Large intestine (tissue), 3 donors: Measurements from ENCODE around the gene STK24. TPM values are rescaled to one million over a fixed set of nuclear protein-coding genes. Genes with fewer than 3 reads are reported as not detected.

Source experiments
- DNase-seq, 2 donors: peaks; one replicate each; pipeline versions ENCODE4 v3.0.0 to v3.0.0-alpha.2; 2013
- H3K27ac ChIP-seq: one replicate; pipeline ENCODE4 v1.5.1; 2013; ENCODE audit warnings: low read length
- H3K27me3 ChIP-seq: 2 replicates; pipeline ENCODE4 v1.6.1; 2013; ENCODE audit warnings: low read length; ENCODE audit not compliant: control insufficient read depth, insufficient read depth
- H3K36me3 ChIP-seq: 2 replicates; pipeline ENCODE4 v1.6.1; 2013; ENCODE audit warnings: low read length; ENCODE audit not compliant: control insufficient read depth, insufficient read depth
- H3K4me1 ChIP-seq: one replicate; pipeline ENCODE4 v1.6.1; 2013; ENCODE audit warnings: low read length; ENCODE audit not compliant: control insufficient read depth, insufficient read depth
- H3K4me3 ChIP-seq: one replicate; pipeline ENCODE4 v1.5.1; 2013; ENCODE audit warnings: low read length
- H3K9me3 ChIP-seq: one replicate; pipeline ENCODE4 v1.6.1; 2013; ENCODE audit warnings: mild to moderate bottlenecking, low read depth, low read length, moderate library complexity; ENCODE audit not compliant: control insufficient read depth
- WGBS: methylation state at CpG from one replicate; pipeline ENCODE4 v1.1.5; 2013; ENCODE audit warnings: low lambda C conversion rate; ENCODE audit not compliant: insufficient coverage; 5-methylcytosine and 5-hydroxymethylcytosine counted together
- polyA plus RNA-seq: library from polyadenylated mRNA; unstranded; fragments of 120-200 nt; gene quantifications from one replicate; pipeline ENCODE4 v1.2.1, GENCODE V29; 2013

Gene STK24
- polyA plus RNA-seq, 1 donor, result 119 TPM

- H3K4me1 ChIP-seq, result peaks cover 31% of the 10 kb centered on the region
These were observed 70.6 kb downstream of the STK24 start for GRCh38 chr13:98506322-98506721.

GRCh38 chr13:98505217-98505616, 71.7 kb downstream of the STK24 start:
- H3K9me3 ChIP-seq, result no peaks in the 10 kb centered on the region
- H3K27ac ChIP-seq, result no peak overlapping the region
- H3K27me3 ChIP-seq, result no peaks in the 10 kb centered on the region
- H3K4me1 ChIP-seq, result peaks cover 31% of the 10 kb centered on the region
- no peak overlapping the region for H3K4me3 ChIP-seq
- DNase-seq, result no peak
- peaks cover 7% of the 10 kb centered on the region for H3K36me3 ChIP-seq
- no CpG with 5 or more reads among the region's 2 CpGs for WGBS

More at GRCh38 chr13:98506322-98506721, 70.6 kb downstream of the STK24 start:
- WGBS, result no CpG with 5 or more reads among the region's 12 CpGs
- H3K27ac ChIP-seq, result no peak overlapping the region
- H3K9me3 ChIP-seq, result no peaks in the 10 kb centered on the region
- H3K36me3 ChIP-seq, result peaks cover 7% of the 10 kb centered on the region
- H3K27me3 ChIP-seq, result no peaks in the 10 kb centered on the region
- H3K4me3 ChIP-seq, result no peak overlapping the region
- peak in 1 of 2 donors; percentile 60 for DNase-seq

- no peak for DNase-seq
- no peaks in the 10 kb centered on the region for H3K27me3 ChIP-seq
- H3K4me1 ChIP-seq, result peaks cover 24% of the 10 kb centered on the region
- no peak overlapping the region for H3K27ac ChIP-seq
- H3K9me3 ChIP-seq, result no peaks in the 10 kb centered on the region
- H3K36me3 ChIP-seq, result peaks cover 10% of the 10 kb centered on the region
- WGBS, result no CpG with 5 or more reads among the region's 12 CpGs
- no peak overlapping the region for H3K4me3 ChIP-seq
These were observed 72.4 kb downstream of the STK24 start for GRCh38 chr13:98504371-98504963.

GRCh38 chr13:98504029-98504351, 72.9 kb downstream of the STK24 start:
- H3K4me3 ChIP-seq, result no peak overlapping the region
- H3K27me3 ChIP-seq, result no peaks in the 10 kb centered on the region
- DNase-seq, result no peak
- no peak overlapping the region for H3K27ac ChIP-seq
- H3K36me3 ChIP-seq, result peaks cover 15% of the 10 kb centered on the region
- peaks cover 24% of the 10 kb centered on the region for H3K4me1 ChIP-seq
- no peaks in the 10 kb centered on the region for H3K9me3 ChIP-seq
- no CpG with 5 or more reads among the region's 1 CpG for WGBS

- no peak for DNase-seq
- 100% methylated on average over 1 of the region's 10 CpGs for WGBS
- Histone ChIP-seq H3K4me1 (peaks cover 24% of the 10 kb centered on the region), H3K36me3 (peaks cover 20% of the 10 kb centered on the region), H3K27ac (no peak overlapping the region), H3K4me3 (no peak overlapping the region), H3K9me3 (no peaks in the 10 kb centered on the region), H3K27me3 (no peaks in the 10 kb centered on the region)
These were observed 73.5 kb downstream of the STK24 start for GRCh38 chr13:98503175-98504028.

GRCh38 chr13:98500963-98501421, 75.9 kb downstream of the STK24 start:
- DNase-seq, result no peak
- Histone ChIP-seq H3K9me3 (no peaks in the 10 kb centered on the region), H3K4me1 (peaks cover 13% of the 10 kb centered on the region), H3K4me3 (no peak overlapping the region), H3K27me3 (no peaks in the 10 kb centered on the region), H3K36me3 (peaks cover 26% of the 10 kb centered on the region), H3K27ac (no peak overlapping the region)
- no CpG with 5 or more reads among the region's 10 CpGs for WGBS

- Histone ChIP-seq H3K36me3 (peaks cover 22% of the 10 kb centered on the region), H3K27me3 (no peaks in the 10 kb centered on the region), H3K4me1 (peaks cover 20% of the 10 kb centered on the region), H3K4me3 (no peak overlapping the region), H3K27ac (no peak overlapping the region), H3K9me3 (no peaks in the 10 kb centered on the region)
- DNase-seq, result no peak
- no CpG with 5 or more reads among the region's 8 CpGs for whole genome bisulfite sequencing
These were observed 79.9 kb downstream of the STK24 start for GRCh38 chr13:98496966-98497365.

- H3K4me1 ChIP-seq, result peaks cover 20% of the 10 kb centered on the region
- no peaks in the 10 kb centered on the region for H3K27me3 ChIP-seq
- H3K9me3 ChIP-seq, result no peaks in the 10 kb centered on the region
- 80% methylated on average over 1 of the region's 3 CpGs for WGBS
- peaks cover 21% of the 10 kb centered on the region for H3K36me3 ChIP-seq
- DNase-seq, result no peak
- peak overlapping the region; percentile 63 for H3K27ac ChIP-seq
- H3K4me3 ChIP-seq, result no peak overlapping the region
These were observed 80.5 kb downstream of the STK24 start for GRCh38 chr13:98496479-98496791.

GRCh38 chr13:98495627-98496478, 81.1 kb downstream of the STK24 start:
- Histone ChIP-seq H3K4me1 (peaks cover 25% of the 10 kb centered on the region), H3K27ac (peak overlapping the region; percentile 63), H3K27me3 (no peaks in the 10 kb centered on the region), H3K4me3 (no peak overlapping the region), H3K9me3 (no peaks in the 10 kb centered on the region), H3K36me3 (peaks cover 21% of the 10 kb centered on the region)
- 20% methylated on average over 1 of the region's 15 CpGs for WGBS
- DNase-seq, result peak in 1 of 2 donors; percentile 50

- H3K4me1 ChIP-seq, result peaks cover 35% of the 10 kb centered on the region
- H3K9me3 ChIP-seq, result no peaks in the 10 kb centered on the region
- WGBS, result no CpG with 5 or more reads among the region's 13 CpGs
- no peaks in the 10 kb centered on the region for H3K27me3 ChIP-seq
- H3K36me3 ChIP-seq, result peaks cover 21% of the 10 kb centered on the region
- no peak for DNase-seq
- no peak overlapping the region for H3K4me3 ChIP-seq
- H3K27ac ChIP-seq, result no peak overlapping the region
These were observed 82.1 kb downstream of the STK24 start for GRCh38 chr13:98494769-98495168.
